Prostate gland (tissue), 2 donors: ENCODE measurements around the gene THUMPD1. TPM values are rescaled to one million over a fixed set of nuclear protein-coding genes. Genes with fewer than 3 reads are reported as not detected.
"Not testable (repeated sequence)": the region's sequence is repeated elsewhere in the genome, so short reads cannot be mapped to it uniquely, and the experiment has no call there.

Source experiments
- DNase-seq: peaks from one replicate; pipeline ENCODE4 v3.0.0-alpha.2; 2019; ENCODE audit warnings: low spot score
- H3K27ac ChIP-seq, 2 donors: fragments of 200-600 bp; sonication (generic); 2 replicates each; pipeline ENCODE4 v1.5.1; 2017 to 2019
- H3K27me3 ChIP-seq: fragments of 200-600 bp; sonication (generic); replicated peaks from 2 replicates; pipeline ENCODE4 v1.5.1; 2019; ENCODE audit not compliant: insufficient read depth
- H3K36me3 ChIP-seq, 2 donors: fragments of 200-600 bp; sonication (generic); 1 replicate in 1 of 2; 2 replicates in 1 of 2; pipeline versions ENCODE4 v1.5.1 to v1.8.1; 2017 to 2019
- H3K4me1 ChIP-seq: fragments of 200-600 bp; sonication (generic); replicated peaks from 2 replicates; pipeline ENCODE4 v1.5.1; 2019
- H3K4me3 ChIP-seq, 2 donors: fragments of 200-600 bp; sonication (generic); 2 replicates each; pipeline ENCODE4 v1.5.1; 2017 to 2019
- H3K9me3 ChIP-seq: fragments of 200-600 bp; sonication (generic); 2 replicates; pipeline ENCODE4 v1.5.1; 2017
- POLR2A ChIP-seq: fragments of 450-650 bp; IDR thresholded peaks from one replicate; pipeline ENCODE4 v1.6.1; 2016; ENCODE audit warnings: antibody characterized with exemption, mild to moderate bottlenecking
- POLR2AphosphoS5 ChIP-seq: sonication (generic); formaldehyde crosslinking; IDR thresholded peaks from one replicate; pipeline ENCODE4 v1.6.1; 2017; ENCODE audit warnings: antibody characterized with exemption
- WGBS: methylation state at CpG from one replicate; pipeline ENCODE4 v1.1.5; 2018; 5-methylcytosine and 5-hydroxymethylcytosine counted together
- intact Hi-C: fragments of 100-400 bp; cut with DNase I; formaldehyde crosslinking; loops from one replicate; pipeline ENCODE4 v1.14.2; 2022
- total RNA-seq, 2 donors: library from RNA; depleted of rRNA; stranded (reverse); fragments of >200 nt; gene quantifications; one replicate each; pipeline ENCODE4 v1.1.0, GENCODE V29; 2016
- TF ChIP-seq, protein P1 (sequence below), 4 experiments: fragments of 200-600 bp in 2 of 4; fragments of 450-650 bp in 2 of 4; sonication (generic) in 2 of 4; IDR thresholded peaks; 1 replicate in 3 of 4; 2 replicates in 1 of 4; pipeline ENCODE4 v1.5.1; 2016 to 2019; ENCODE audit warnings: antibody characterized with exemption in 4 of 4, mild to moderate bottlenecking in 2 of 4, moderate library complexity in 2 of 4

THUMPD1 gene
- total RNA-seq, 2 donors from 2014 or later = 107 to 167 TPM

DNA sequence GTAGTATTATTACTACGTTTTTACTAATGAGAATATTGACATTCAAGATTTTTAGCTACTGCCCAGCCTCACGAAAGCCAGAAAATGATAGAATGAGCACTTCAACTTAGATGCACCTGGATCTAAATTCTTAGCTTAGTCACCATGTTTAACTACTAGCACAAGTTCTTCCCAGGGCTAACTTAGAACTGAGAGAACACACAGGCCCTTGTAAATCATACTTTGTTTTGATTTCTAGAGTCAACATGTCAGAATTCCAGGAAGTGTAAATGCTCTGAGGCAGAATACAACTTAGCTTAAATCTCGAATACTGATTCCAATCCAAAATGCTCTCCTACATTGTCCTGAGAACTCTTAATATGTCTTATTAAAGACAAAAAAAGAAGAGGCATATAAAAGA is 37.3 kb downstream of the THUMPD1 start:
- Histone ChIP-seq H3K36me3 (no peaks in the 10 kb centered on the region), H3K9me3 (no peaks in the 10 kb centered on the region), H3K4me3 (no peak overlapping the region), H3K4me1 (peaks cover 7% of the 10 kb centered on the region), H3K27me3 (no peaks in the 10 kb centered on the region), H3K27ac (peak overlapping the region; percentile 80 to 84)
- WGBS = 8% methylated on average over 3 of the region's 3 CpGs
- TF ChIP-seq, protein P1, sequence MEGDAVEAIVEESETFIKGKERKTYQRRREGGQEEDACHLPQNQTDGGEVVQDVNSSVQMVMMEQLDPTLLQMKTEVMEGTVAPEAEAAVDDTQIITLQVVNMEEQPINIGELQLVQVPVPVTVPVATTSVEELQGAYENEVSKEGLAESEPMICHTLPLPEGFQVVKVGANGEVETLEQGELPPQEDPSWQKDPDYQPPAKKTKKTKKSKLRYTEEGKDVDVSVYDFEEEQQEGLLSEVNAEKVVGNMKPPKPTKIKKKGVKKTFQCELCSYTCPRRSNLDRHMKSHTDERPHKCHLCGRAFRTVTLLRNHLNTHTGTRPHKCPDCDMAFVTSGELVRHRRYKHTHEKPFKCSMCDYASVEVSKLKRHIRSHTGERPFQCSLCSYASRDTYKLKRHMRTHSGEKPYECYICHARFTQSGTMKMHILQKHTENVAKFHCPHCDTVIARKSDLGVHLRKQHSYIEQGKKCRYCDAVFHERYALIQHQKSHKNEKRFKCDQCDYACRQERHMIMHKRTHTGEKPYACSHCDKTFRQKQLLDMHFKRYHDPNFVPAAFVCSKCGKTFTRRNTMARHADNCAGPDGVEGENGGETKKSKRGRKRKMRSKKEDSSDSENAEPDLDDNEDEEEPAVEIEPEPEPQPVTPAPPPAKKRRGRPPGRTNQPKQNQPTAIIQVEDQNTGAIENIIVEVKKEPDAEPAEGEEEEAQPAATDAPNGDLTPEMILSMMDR (IDR thresholded peaks at IDR 0.05) = no peak
- TF ChIP-seq POLR2A (no peak), POLR2AphosphoS5 (peak; percentile 95)
- intact Hi-C loops = no loop called here
- peak; percentile 46 for DNase-seq

DNA sequence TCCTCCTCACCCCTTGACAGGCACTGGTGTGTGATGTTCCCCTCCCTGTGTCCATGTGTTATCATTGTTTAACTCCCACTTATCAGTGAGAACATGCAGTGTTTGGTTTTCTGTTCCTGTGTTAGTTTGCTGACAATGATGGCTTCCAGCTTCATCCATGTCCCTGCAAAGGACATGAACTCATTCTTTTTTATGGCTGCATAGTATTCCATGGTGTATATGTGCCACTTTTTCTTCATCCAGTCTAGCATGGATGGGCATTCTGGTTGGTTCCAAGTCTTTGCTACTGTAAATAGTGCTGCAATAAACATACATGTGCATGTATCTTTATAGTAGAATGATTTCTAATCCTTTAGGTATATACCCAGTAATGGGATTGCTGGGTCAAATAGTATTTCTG is 39.9 kb downstream of the THUMPD1 start:
- H3K9me3 ChIP-seq, H3K36me3 ChIP-seq, H3K4me3 ChIP-seq, H3K27me3 ChIP-seq, H3K4me1 ChIP-seq, intact Hi-C loops, DNase-seq: not testable (repeated sequence)
- H3K27ac ChIP-seq = peak overlapping the region in 1 of 2 donors; percentile 84

DNA sequence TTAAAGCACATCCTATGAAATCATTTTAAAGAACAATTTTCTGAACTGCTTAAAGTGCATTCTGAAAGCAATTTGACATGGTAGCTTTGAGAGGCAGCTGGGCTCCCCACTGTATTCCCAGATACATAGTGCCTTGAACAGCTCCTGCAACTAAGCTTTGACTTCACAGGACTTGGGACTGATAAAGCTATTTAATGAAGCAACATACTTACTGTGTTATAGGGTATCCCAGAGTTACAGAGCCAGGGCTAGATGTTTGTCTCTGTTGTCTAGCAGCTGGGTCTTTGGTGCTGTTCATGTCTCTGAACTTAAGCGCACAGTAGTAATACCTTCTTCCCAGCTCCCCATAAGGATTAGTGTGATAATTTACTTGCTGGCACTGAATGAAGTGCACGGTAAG is 45.0 kb downstream of the THUMPD1 start:
- no peaks in the 10 kb centered on the region for H3K36me3 ChIP-seq
- intact Hi-C loops = no loop called here
- H3K4me3 ChIP-seq = no peak overlapping the region
- no peaks in the 10 kb centered on the region for H3K27me3 ChIP-seq
- 66% methylated on average over 2 of the region's 2 CpGs for WGBS
- no peaks in the 10 kb centered on the region for H3K9me3 ChIP-seq
- DNase-seq = no peak
- H3K4me1 ChIP-seq = no peaks in the 10 kb centered on the region
- peak overlapping the region in 1 of 2 donors; percentile 20 for H3K27ac ChIP-seq
- no peak for TF ChIP-seq POLR2A
- TF ChIP-seq, protein P1 (IDR thresholded peaks at IDR 0.05) = no peak
- no peak for TF ChIP-seq POLR2AphosphoS5

DNA sequence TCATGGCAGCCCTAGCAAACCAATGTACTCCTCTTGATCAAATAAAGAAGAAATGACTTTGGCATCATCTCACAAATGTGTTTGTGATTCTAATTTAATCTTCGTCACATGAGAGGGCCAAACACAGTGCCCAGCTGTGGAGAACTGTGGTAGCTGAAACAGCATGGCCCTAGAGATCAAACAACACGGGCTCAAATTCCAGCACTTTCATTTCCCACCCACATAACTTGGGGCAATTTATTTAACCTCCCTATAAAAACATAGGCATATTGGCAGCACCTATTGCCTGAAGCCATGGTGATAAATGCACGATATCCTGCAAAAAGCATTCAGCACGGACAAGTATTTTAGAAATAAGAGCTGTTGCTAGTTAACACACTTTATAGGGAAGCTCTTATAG is 46.6 kb downstream of the THUMPD1 start:
- H3K36me3 ChIP-seq = no peaks in the 10 kb centered on the region
- H3K4me3 ChIP-seq = no peak overlapping the region
- no peaks in the 10 kb centered on the region for H3K9me3 ChIP-seq
- TF ChIP-seq, protein P1 (IDR thresholded peaks at IDR 0.05) = peak in 1 of 4 experiments; percentile 16
- TF ChIP-seq POLR2A = no peak
- TF ChIP-seq POLR2AphosphoS5 = peak; percentile 68
- intact Hi-C loops = no loop called here
- DNase-seq = peak; percentile 48
- no peaks in the 10 kb centered on the region for H3K4me1 ChIP-seq
- peak overlapping the region; percentile 64 to 74 for H3K27ac ChIP-seq
- 35% methylated on average over 4 of the region's 4 CpGs for WGBS
- no peaks in the 10 kb centered on the region for H3K27me3 ChIP-seq

DNA sequence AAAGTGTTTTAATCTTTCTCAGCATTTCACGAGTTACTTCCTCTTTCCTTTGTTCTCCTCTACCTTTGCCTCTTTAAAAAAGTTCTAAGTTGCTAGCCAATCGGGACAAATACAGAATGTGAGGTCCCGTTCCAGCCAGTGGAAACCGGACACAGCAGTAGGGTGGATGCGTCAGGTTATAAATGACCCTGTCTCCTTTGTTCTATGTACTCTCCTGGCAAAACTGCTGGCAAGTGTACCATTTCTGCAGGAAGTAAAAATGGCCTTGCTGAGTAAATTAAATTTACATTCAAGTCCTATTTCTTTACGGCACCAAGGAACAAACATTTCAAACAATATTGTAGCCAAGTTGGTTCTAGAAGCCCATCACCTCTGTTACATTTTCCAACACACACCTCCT is 47.5 kb downstream of the THUMPD1 start:
- H3K4me3 ChIP-seq, H3K36me3 ChIP-seq, intact Hi-C loops, H3K4me1 ChIP-seq, H3K9me3 ChIP-seq, H3K27me3 ChIP-seq: not testable (repeated sequence)
- 38% methylated on average over 6 of the region's 6 CpGs for WGBS
- TF ChIP-seq POLR2AphosphoS5 = peak; percentile 65
- peak overlapping the region; percentile 64 to 74 for H3K27ac ChIP-seq
- DNase-seq = peak; percentile 61

DNA sequence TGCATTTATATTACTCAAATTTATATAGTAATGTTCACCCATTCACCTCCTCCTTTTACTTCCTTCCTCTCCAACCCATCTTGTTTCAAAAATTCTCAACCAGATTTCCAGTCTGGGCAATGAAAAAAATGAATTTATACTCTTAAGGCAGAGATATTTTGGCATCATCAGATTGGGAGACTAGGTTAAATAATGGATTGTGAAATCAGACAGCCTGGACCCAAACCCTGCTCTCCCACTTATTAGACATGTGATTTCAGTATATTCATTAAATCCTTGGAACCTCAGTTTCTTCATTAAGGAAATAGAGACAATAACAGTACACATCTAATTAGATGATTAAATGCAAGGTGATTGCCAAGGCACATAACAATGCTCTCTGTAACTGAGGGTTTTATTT is 52.0 kb downstream of the THUMPD1 start:
- H3K4me1 ChIP-seq = no peaks in the 10 kb centered on the region
- no peaks in the 10 kb centered on the region for H3K36me3 ChIP-seq
- TF ChIP-seq POLR2A (no peak), POLR2AphosphoS5 (no peak)
- TF ChIP-seq, protein P1 (IDR thresholded peaks at IDR 0.05) = no peak
- intact Hi-C loops = no loop called here
- no peak overlapping the region for H3K4me3 ChIP-seq
- H3K27me3 ChIP-seq = no peaks in the 10 kb centered on the region
- no peak for DNase-seq
- H3K27ac ChIP-seq = no peak overlapping the region
- no peaks in the 10 kb centered on the region for H3K9me3 ChIP-seq
